K562 (cell line): ENCODE data around the gene SHISA7. TPM values are rescaled to one million over a fixed set of nuclear protein-coding genes. Genes with fewer than 3 reads are reported as not detected.

Source experiments
- BRD4 ChIP-seq: fragments of 200-600 bp; sonication (generic); IDR thresholded peaks from 2 replicates; pipeline ENCODE4 v1.6.1; 2017; ENCODE audit warnings: inconsistent platforms
- GTF2F1 ChIP-seq: IDR thresholded peaks from 2 replicates; pipeline ENCODE4 v1.6.1; 2011; ENCODE audit warnings: low read depth, low read length, improper control_type of control experiment
- HIVEP1 ChIP-seq: fragments of 250-450 bp; sonication (Bioruptor Pico); IDR thresholded peaks from 2 replicates; pipeline ENCODE4 v1.4.0; 2020; ENCODE audit warnings: mild to moderate bottlenecking
- ILF3 ChIP-seq: fragments of 450-650 bp; IDR thresholded peaks from 2 replicates; pipeline ENCODE4 v1.6.1; 2018; ENCODE audit warnings: antibody characterized with exemption, mild to moderate bottlenecking, moderate library complexity, borderline replicate concordance
- POLR2AphosphoS2 ChIP-seq: IDR thresholded peaks from 2 replicates; pipeline ENCODE4 v1.6.1; 2012; ENCODE audit warnings: low read length, improper control_type of control experiment
- PRPF4 ChIP-seq: fragments of 200-400 bp; formaldehyde crosslinking; IDR thresholded peaks from one replicate; pipeline ENCODE4 v1.6.1; 2017; ENCODE audit warnings: low read length, low read depth, mild to moderate bottlenecking; ENCODE audit not compliant: insufficient read depth, poor library complexity, severe bottlenecking
- SAFB2 ChIP-seq: fragments of 200-400 bp; formaldehyde crosslinking; IDR thresholded peaks from 2 replicates; pipeline ENCODE4 v1.6.1; 2018; ENCODE audit warnings: borderline replicate concordance, low read length, low read depth, moderate library complexity; ENCODE audit not compliant: severe bottlenecking
- SMARCC2 ChIP-seq: fragments of 450-650 bp; IDR thresholded peaks from 2 replicates; pipeline ENCODE4 v1.6.1; 2017; ENCODE audit warnings: antibody characterized with exemption, moderate library complexity, mild to moderate bottlenecking, low read depth
- SNRNP70 ChIP-seq: fragments of 200-400 bp; formaldehyde crosslinking; optimal IDR thresholded peaks from 2 replicates; pipeline ENCODE3; 2017; ENCODE audit warnings: low read depth, low read length
- SUPT5H ChIP-seq: fragments of 450-650 bp; IDR thresholded peaks from 2 replicates; pipeline ENCODE4 v1.6.1; 2016
- TAF1 ChIP-seq: IDR thresholded peaks from 2 replicates; pipeline ENCODE4 v1.6.1; 2011; ENCODE audit warnings: mild to moderate bottlenecking, low read length, moderate library complexity; ENCODE audit not compliant: insufficient read depth, control insufficient read depth, severe bottlenecking; ENCODE audit errors: extremely low read depth
- THRAP3 ChIP-seq: fragments of 450-650 bp; IDR thresholded peaks from 2 replicates; pipeline ENCODE4 v1.6.1; 2016; ENCODE audit warnings: mild to moderate bottlenecking, inconsistent platforms, borderline replicate concordance
- ZNF316 ChIP-seq: fragments of 450-650 bp; IDR thresholded peaks from 2 replicates; pipeline ENCODE4 v1.6.1; 2016
- ZNF41 ChIP-seq: fragments of 250-450 bp; sonication (Bioruptor Pico); conservative IDR thresholded peaks from 2 replicates; pipeline ENCODE4 v1.4.0; 2020; ENCODE audit warnings: mild to moderate bottlenecking
- ZNF507 ChIP-seq: conservative IDR thresholded peaks from 2 replicates; pipeline ENCODE4 v1.6.1; 2017; ENCODE audit warnings: missing genetic modification characterization, missing compliant biosample characterization
- polyA plus RNA-seq, 8 experiments: library from polyadenylated mRNA; depleted of rRNA in 4 of 8; stranded (reverse) in 5 of 8; unstranded in 3 of 8; fragments of >200 nt; fragmentation: Nextera tagmentation in 2 of 8; fragmentation: Illumina TruSeq in 1 of 8; extraction: Ambion mirVana in 2 of 8; extraction: Trizol in 1 of 8; gene quantifications; 2 replicates each; pipeline versions ENCODE4 v1.2.1 to v1.2.3, GENCODE V29; 2011 to 2014; ENCODE audit warnings: inconsistent platforms in 1 of 8, missing spikeins in 1 of 8
- total RNA-seq, 7 experiments: library from RNA; depleted of rRNA in 6 of 7; stranded (reverse); fragments of >200 nt in 6 of 7; fragmentation: Illumina TruSeq in 2 of 7; extraction: Trizol in 2 of 7; gene quantifications; 2 replicates each; pipeline versions ENCODE4 v1.2.1 to v1.2.3, GENCODE V29; 2011 to 2021; ENCODE audit warnings: low replicate concordance in 1 of 7
- TF ChIP-seq, protein P1 (sequence below): fragments of 450-650 bp; IDR thresholded peaks from 2 replicates; pipeline ENCODE4 v1.6.1; 2016; ENCODE audit warnings: mild to moderate bottlenecking, moderate library complexity
- TF ChIP-seq, protein P2 (sequence below): fragments of 450-650 bp; formaldehyde crosslinking; IDR thresholded peaks from 2 replicates; pipeline ENCODE4 v1.4.0; 2020; ENCODE audit warnings: mild to moderate bottlenecking

SHISA7 gene
- total and polyA plus RNA-seq, 9 of the 15 experiments (the other 6 are each of a cell fraction or from before 2014, with no cell fraction given): 0.01 to 0.40 (median 0.07) TPM

- TF ChIP-seq HIVEP1 (CRISPR knock-in tag) (no peak), ZNF507 (no peak), BRD4 (no peak), POLR2AphosphoS2 (peak; percentile 79; the same call in 1 of the 2 replicates), ZNF316 (no peak), TAF1 (no peak), SMARCC2 (no peak), THRAP3 (0 out of 2 replicates have a peak, but pooled peaks have one; percentile 22), SAFB2 (no peak), SUPT5H (peak; percentile 59), ZNF41 (no peak), ILF3 (0 out of 2 replicates have a peak, but pooled peaks have one; percentile 14), SNRNP70 (no peak), PRPF4 (no peak), GTF2F1 (no peak)
- TF ChIP-seq, protein P1, sequence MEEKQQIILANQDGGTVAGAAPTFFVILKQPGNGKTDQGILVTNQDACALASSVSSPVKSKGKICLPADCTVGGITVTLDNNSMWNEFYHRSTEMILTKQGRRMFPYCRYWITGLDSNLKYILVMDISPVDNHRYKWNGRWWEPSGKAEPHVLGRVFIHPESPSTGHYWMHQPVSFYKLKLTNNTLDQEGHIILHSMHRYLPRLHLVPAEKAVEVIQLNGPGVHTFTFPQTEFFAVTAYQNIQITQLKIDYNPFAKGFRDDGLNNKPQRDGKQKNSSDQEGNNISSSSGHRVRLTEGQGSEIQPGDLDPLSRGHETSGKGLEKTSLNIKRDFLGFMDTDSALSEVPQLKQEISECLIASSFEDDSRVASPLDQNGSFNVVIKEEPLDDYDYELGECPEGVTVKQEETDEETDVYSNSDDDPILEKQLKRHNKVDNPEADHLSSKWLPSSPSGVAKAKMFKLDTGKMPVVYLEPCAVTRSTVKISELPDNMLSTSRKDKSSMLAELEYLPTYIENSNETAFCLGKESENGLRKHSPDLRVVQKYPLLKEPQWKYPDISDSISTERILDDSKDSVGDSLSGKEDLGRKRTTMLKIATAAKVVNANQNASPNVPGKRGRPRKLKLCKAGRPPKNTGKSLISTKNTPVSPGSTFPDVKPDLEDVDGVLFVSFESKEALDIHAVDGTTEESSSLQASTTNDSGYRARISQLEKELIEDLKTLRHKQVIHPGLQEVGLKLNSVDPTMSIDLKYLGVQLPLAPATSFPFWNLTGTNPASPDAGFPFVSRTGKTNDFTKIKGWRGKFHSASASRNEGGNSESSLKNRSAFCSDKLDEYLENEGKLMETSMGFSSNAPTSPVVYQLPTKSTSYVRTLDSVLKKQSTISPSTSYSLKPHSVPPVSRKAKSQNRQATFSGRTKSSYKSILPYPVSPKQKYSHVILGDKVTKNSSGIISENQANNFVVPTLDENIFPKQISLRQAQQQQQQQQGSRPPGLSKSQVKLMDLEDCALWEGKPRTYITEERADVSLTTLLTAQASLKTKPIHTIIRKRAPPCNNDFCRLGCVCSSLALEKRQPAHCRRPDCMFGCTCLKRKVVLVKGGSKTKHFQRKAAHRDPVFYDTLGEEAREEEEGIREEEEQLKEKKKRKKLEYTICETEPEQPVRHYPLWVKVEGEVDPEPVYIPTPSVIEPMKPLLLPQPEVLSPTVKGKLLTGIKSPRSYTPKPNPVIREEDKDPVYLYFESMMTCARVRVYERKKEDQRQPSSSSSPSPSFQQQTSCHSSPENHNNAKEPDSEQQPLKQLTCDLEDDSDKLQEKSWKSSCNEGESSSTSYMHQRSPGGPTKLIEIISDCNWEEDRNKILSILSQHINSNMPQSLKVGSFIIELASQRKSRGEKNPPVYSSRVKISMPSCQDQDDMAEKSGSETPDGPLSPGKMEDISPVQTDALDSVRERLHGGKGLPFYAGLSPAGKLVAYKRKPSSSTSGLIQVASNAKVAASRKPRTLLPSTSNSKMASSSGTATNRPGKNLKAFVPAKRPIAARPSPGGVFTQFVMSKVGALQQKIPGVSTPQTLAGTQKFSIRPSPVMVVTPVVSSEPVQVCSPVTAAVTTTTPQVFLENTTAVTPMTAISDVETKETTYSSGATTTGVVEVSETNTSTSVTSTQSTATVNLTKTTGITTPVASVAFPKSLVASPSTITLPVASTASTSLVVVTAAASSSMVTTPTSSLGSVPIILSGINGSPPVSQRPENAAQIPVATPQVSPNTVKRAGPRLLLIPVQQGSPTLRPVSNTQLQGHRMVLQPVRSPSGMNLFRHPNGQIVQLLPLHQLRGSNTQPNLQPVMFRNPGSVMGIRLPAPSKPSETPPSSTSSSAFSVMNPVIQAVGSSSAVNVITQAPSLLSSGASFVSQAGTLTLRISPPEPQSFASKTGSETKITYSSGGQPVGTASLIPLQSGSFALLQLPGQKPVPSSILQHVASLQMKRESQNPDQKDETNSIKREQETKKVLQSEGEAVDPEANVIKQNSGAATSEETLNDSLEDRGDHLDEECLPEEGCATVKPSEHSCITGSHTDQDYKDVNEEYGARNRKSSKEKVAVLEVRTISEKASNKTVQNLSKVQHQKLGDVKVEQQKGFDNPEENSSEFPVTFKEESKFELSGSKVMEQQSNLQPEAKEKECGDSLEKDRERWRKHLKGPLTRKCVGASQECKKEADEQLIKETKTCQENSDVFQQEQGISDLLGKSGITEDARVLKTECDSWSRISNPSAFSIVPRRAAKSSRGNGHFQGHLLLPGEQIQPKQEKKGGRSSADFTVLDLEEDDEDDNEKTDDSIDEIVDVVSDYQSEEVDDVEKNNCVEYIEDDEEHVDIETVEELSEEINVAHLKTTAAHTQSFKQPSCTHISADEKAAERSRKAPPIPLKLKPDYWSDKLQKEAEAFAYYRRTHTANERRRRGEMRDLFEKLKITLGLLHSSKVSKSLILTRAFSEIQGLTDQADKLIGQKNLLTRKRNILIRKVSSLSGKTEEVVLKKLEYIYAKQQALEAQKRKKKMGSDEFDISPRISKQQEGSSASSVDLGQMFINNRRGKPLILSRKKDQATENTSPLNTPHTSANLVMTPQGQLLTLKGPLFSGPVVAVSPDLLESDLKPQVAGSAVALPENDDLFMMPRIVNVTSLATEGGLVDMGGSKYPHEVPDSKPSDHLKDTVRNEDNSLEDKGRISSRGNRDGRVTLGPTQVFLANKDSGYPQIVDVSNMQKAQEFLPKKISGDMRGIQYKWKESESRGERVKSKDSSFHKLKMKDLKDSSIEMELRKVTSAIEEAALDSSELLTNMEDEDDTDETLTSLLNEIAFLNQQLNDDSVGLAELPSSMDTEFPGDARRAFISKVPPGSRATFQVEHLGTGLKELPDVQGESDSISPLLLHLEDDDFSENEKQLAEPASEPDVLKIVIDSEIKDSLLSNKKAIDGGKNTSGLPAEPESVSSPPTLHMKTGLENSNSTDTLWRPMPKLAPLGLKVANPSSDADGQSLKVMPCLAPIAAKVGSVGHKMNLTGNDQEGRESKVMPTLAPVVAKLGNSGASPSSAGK: no peak
- TF ChIP-seq, protein P2, sequence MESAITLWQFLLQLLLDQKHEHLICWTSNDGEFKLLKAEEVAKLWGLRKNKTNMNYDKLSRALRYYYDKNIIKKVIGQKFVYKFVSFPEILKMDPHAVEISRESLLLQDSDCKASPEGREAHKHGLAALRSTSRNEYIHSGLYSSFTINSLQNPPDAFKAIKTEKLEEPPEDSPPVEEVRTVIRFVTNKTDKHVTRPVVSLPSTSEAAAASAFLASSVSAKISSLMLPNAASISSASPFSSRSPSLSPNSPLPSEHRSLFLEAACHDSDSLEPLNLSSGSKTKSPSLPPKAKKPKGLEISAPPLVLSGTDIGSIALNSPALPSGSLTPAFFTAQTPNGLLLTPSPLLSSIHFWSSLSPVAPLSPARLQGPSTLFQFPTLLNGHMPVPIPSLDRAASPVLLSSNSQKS (CRISPR knock-in tag): no peak
These were observed 42.6 kb downstream of the SHISA7 start (continued) for GRCh38 chr19:55400281-55401087.
